D721Med (cell line): Measurements from ENCODE around the gene ELFN2.

Experiments
- DNase-seq: peaks from one replicate; pipeline ENCODE4 v3.0.0; 2011; ENCODE audit warnings: low spot score; ENCODE audit not compliant: insufficient read length
- FAIRE-seq: peaks from 2 replicates; lab custom pipeline; 2011; peaks lifted over from hg19 to GRCh38; lab: Jason Lieb, UNC
- CTCF ChIP-seq: IDR thresholded peaks from 2 replicates; pipeline ENCODE4 v1.5.1; 2012; ENCODE audit warnings: mild to moderate bottlenecking, control low read depth; ENCODE audit not compliant: insufficient read depth; ENCODE audit errors: missing control alignments

ELFN2 gene

GRCh38 chr22:37427135-37427710 lies at the start of gene ELFN2:
ELFN2 (minus strand) TSS chr22:37427479; CDS start chr22:37375534, 51,945 bp downstream.
- FAIRE-seq (no peak), DNase-seq (no peak)
- TF ChIP-seq CTCF: no peak

- no peak for DNase-seq
- no peak for TF ChIP-seq CTCF
- no peak for FAIRE-seq
These were observed 49.4 kb upstream of the ELFN2 start for GRCh38 chr22:37476389-37477329.

GRCh38 chr22:37474447-37475090 lies 47.3 kb upstream of the ELFN2 start:
- FAIRE-seq (no peak), DNase-seq (no peak)
- TF ChIP-seq CTCF: no peak

- DNase-seq (no peak), FAIRE-seq (no peak)
- TF ChIP-seq CTCF: no peak
These were observed 46.2 kb upstream of the ELFN2 start for GRCh38 chr22:37473437-37473946.

- TF ChIP-seq CTCF: peak; percentile 38
- FAIRE-seq (no peak), DNase-seq (no peak)
These were observed 45.2 kb upstream of the ELFN2 start for GRCh38 chr22:37472418-37473006.

- FAIRE-seq (no peak), DNase-seq (no peak)
- no peak for TF ChIP-seq CTCF
These were observed 44.6 kb upstream of the ELFN2 start for GRCh38 chr22:37471727-37472417.
